ENCODE measurements around the gene SMARCAL1.
A peak's percentile ranks its signal among the peaks of the same experiment; 100 is the strongest.

Gene SMARCAL1

GRCh38 chr2:216497382-216498069 is 85.2 kb downstream of the SMARCAL1 start:
- intact Hi-C loops (cut with DNase I), result loop anchor here (1.0 to 10.0 kb wide), 2 partner anchors 85 to 383 kb away; partner anchors contain the start of gene SMARCAL1
- DNase-seq, result no peak

DNA sequence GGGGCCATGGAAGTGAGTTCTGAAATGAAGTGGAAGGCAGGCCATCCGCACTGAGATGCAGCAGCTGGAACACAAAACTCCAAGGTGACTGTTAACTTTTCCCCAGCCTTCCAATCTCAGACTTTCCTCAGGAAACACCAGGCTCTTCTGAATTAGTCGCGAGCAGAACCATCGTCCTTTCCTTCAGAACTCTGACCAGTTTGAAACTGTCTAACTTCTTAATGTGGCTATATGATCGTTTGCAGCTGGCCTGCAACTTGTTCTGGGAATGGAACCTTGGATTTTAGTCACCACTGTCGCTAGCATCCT is 85.7 kb downstream of the SMARCAL1 start:
- DNase-seq, result no peak
- intact Hi-C loops (cut with DNase I), result loop anchor here (1.0 to 10.0 kb wide), 2 partner anchors 86 to 383 kb away; partner anchors contain the start of gene SMARCAL1

- peak; percentile 90 to 99 (median 93) for DNase-seq
- intact Hi-C loops (cut with DNase I), result loop anchor here (1.0 to 10.0 kb wide), 2 partner anchors 86 to 384 kb away; partner anchors contain the start of gene SMARCAL1
Measured at GRCh38 chr2:216498379-216499352, 86.4 kb downstream of the SMARCAL1 start, which contains the start of gene RPL37A. RPL37A (plus strand) TSS chr2:216498844; CDS start chr2:216498875, 31 bp downstream.

GRCh38 chr2:216499641-216500218 is 87.4 kb downstream of the SMARCAL1 start:
- intact Hi-C loops (cut with DNase I), result loop anchor here (10.0 kb wide), 1 partner anchor 385 kb away; no protein-coding TSS in a partner anchor
- DNase-seq, result no peak

GRCh38 chr2:216500572-216500971 is 88.3 kb downstream of the SMARCAL1 start:
- intact Hi-C loops (cut with DNase I), result no loop called here
- DNase-seq, result no peak

DNA sequence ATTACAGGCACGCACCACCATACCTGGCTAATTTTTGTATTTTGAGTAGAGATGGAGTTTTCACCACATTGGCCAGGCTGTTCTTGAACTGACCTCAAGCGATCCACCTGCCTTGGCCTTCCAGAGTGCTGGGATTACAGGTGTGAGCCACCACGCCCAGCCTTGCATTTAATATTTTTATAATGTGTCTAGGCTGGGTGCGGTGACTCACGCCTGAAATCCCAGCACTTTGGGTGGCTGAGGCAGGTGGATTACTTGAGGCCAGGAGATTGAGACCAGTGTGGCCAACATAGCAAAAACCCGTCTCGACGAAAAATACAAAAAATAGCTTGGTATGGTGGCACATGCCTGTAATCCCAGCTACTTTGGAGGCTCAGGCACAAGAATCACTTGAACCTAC is 89.6 kb downstream of the SMARCAL1 start:
- DNase-seq, result no peak
- intact Hi-C loops (cut with DNase I), result no loop called here

DNA sequence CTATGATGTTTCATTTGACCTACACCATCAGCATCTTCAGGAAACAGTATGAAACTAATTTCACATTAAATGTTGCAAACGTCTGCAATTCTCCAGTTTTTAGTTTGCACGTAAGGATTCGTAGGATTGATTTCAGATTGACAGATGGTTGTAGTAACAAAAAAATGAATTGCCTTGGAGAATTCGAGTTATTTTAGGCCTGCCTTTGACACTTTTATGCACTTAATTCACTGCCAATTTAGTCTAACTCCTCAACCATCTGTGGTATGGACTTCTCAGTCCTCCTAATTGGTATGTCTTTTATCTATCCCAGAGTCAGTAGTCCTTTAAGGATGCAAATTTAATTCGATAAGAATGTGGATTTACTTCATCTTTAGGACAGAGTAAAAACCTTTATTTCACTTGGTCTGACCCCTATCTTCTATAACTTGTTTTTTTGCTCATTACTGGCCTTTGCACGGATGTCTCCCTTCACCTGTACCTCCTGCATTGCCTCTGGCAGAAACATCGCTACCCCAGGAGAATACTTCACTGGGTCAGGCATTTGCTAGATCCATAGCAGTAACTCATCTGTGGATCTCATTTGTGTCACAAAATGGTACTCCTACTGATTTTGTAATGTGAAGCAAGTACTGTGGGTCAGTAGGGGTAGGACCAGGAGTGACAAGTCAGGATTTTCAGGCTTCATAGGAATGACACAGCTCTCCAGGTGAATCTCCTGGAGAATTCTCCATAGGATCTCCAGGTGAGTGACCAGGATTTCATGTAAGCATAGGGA is 90.3 kb downstream of the SMARCAL1 start:
- intact Hi-C loops (cut with DNase I), result no loop called here
- DNase-seq, result no peak

DNA sequence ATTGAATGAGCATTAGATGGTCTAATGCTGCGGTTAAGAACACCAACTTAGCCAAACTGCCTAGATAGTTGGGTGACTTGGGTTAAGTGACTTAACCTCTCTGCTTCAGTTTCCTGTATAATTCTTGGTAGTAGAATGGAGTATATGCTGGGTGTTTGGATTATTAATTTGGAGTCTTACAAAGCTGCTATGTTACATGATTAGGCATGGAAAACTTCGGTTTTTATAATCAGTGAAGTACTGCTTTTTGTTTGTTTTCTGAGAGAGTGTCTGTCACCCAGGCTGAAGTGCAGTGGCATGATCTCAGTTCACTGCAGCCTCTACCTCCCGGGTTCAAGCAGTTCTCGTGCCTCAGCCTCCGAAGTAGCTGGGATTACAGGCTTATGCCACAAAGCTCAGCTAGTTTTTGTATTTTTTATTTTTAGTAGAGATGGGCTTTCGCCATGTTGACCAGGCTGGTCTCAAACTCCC is 90.9 kb downstream of the SMARCAL1 start:
- DNase-seq, result no peak
- intact Hi-C loops (cut with DNase I), result no loop called here

GRCh38 chr2:216503697-216504375 is 91.6 kb downstream of the SMARCAL1 start:
- no peak for DNase-seq
- intact Hi-C loops (cut with DNase I), result no loop called here

GRCh38 chr2:216504376-216504762 is 92.1 kb downstream of the SMARCAL1 start:
- no peak for DNase-seq
- intact Hi-C loops (cut with DNase I), result no loop called here

DNA sequence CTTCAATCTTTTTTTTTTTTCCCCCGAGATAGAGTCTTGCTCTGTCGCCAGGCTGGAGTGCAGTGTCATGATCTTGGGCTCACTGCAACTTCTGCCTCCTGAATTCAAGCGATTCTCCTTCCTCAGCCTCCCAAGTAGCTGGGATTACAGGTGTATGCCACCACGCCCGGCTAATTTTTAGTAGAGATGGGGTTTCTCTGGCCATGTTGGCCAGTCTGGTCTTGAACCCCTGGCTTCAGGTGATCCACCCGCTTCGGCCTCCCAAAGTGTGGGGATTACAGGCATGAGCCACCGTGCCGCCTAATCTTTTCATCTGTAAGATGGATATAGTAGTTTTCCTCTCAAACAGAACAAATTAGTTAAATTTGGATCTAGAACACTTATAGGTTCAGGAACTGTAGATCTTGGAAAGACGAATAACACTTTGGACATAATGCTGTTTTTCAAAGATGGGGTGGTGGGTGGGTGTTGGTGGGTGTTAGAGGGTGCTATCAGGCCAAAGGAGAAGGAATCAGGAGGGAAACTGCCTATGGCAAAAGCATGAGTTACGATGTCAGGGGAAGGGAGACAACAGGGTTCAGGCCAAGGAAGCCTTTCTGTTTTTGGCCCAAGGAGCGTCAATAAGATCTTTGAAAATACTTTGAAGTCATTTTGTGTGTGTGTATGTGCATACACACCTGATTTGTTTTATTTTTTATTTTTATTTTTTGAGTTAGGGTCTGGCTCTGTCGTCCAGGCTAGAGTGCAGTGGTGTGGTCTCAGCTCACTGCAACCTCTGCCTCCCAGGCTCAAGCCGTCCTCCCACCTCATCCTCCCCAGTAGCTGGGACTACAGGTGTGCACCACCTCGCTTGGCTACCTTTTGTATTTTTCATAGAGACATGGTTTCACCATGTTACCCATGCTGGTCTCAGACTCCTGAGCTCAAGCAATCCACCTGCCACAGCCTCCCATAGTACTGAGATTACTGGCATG is 93.1 kb downstream of the SMARCAL1 start:
- no peak for DNase-seq
- intact Hi-C loops (cut with DNase I), result no loop called here

DNA sequence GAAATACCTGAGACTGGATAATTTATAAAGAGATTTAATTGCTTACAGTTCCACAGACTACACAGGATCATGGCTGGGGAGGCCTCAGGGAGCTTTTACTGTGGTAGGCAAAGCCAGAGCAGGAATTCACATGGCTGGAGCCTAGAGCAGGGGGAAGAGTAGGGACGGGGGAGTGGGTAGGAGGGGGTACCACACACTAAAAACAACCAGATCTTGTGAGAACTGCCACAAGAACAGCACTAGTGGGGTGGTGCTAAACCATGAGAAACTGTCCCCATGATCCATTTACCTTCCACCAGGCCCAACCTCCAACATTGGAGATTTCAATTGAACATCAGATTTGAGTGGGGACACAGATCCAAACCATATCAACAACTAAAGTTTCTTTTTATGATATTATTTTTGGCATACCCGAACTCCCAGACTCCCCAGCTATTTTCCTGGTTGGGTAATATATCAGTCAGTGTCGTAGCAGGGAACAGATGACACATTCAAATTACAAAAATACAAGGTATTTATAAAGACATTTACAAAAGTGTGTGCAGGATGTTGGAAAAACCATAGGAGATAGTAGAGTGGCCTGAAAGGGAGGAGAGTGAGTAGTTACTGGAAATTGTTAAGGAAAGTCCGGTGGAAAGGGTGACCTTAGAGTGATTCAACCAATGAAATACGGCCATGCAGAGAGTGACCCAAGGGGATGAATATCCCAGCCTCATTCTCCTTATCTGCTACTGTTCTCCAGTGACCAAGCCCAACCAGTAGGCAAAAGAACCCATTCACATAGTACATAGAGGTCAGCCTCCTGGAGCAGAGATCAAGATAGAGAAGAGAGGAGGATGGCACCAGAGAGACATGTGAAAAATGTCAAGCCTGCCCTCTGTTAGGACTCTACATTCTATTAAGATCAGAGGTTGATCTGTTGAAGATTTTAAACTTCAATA is 95.2 kb downstream of the SMARCAL1 start:
- DNase-seq, result no peak
- intact Hi-C loops (cut with DNase I), result no loop called here

DNA sequence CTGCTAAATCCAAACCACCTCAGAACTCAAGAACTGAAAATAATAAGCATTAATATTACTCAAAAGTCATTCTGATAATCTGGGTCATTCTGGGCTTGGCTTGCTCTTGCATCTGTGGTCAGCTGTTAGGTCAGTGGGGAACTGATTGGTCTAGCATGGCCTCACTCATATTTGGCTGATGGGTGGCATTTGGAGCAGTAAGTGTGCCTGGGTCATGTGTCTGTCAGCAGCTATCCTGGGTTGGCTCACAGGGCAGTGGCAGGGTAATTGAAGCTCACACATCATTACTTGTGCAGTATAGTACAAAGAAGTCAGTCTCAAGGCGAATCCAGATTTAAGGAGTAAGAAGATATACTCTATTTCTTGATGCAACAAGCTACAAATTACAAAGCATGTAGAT is 95.9 kb downstream of the SMARCAL1 start:
- DNase-seq, result no peak
- intact Hi-C loops (cut with DNase I), result no loop called here

DNA sequence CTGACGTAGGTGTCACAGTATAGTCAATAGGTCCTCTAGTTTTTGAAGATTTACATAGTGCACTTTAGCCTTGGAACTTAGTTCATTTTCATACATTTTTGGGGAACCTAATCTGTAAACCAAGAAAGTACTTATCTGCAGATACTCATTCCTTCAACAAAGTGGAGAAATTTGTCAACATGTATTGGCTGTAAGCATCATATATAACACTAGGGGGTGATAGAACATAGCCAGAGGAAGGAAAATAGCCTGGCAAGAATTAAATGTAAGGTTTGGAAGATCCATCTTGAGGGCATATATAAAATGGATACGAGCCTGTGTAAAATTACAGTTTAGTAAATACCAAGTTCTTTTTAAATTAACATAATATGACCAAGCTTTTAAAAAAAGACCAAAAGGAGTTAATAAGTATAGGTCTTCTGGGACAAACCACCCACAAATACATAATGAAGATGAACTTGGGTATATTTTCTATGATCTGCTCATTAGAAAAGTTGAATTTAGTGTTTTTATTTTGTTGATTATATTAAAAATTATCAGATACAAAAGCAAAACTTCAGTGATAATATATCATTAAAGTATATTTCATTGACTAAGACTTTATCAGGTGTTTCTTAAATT is 104.6 kb downstream of the SMARCAL1 start:
- intact Hi-C loops (cut with DNase I), result loop anchor here (10.0 kb wide), 1 partner anchor 998 kb away; no protein-coding TSS in a partner anchor

GRCh38 chr2:216517447-216518225 is 105.4 kb downstream of the SMARCAL1 start:
- intact Hi-C loops (cut with DNase I), result loop anchor here (10.0 kb wide), 1 partner anchor 997 kb away; no protein-coding TSS in a partner anchor
- no peak for DNase-seq

More for the DNA sequence above, 104.6 kb downstream of the SMARCAL1 start:
- no peak for DNase-seq
